HCT116 (cell line): ENCODE measurements around the gene IL3RA. TPM values are rescaled to one million over a fixed set of nuclear protein-coding genes. Genes with fewer than 3 reads are reported as not detected.

Experiments used
- ATAC-seq: fragments of 200-7000 bp; cut with Tn5 transposase; 2 replicates; pipeline ENCODE4 v1.9.1; 2020; ENCODE audit warnings: mild to moderate bottlenecking, moderate library complexity
- BruUV-seq: library from RNA; stranded (reverse); fragments of 400-500 nt; replicated peaks from 2 replicates; lab custom pipeline; 2021; lab: Mats Ljungman, UMichigan
- CTCF ChIA-PET: fragments of 300-600 bp; sonication (Branson Sonifier 250); formaldehyde crosslinking; loops from one replicate; lab custom pipeline; 2021; ENCODE audit warnings: antibody characterized with exemption; lab: Charles Lee
- POLR2A ChIA-PET: fragments of 300-600, 350-600 bp; sonication (Branson Sonifier 250); formaldehyde crosslinking; loops from one replicate; lab custom pipeline; 2021; ENCODE audit warnings: antibody characterized with exemption; lab: Charles Lee
- RAD21 ChIA-PET, 2 experiments: fragments of 300-600 bp; sonication (Branson Sonifier 250); formaldehyde crosslinking; loops; one replicate each; lab custom pipeline; 2023; ENCODE audit warnings: low total read pairs in 2 of 2; ENCODE audit not compliant: uncharacterized antibody in 2 of 2, unreplicated experiment in 2 of 2, low non-redundant PET in 1 of 2; lab: Charles Lee
- DNase-seq: peaks from one replicate; pipeline ENCODE4 v3.0.0-alpha.2; 2010; ENCODE audit warnings: low read depth, low spot score
- H2AFZ ChIP-seq: fragments of 200-600 bp; shearing (Covaris generic), sonication (generic); 2 replicates; pipeline ENCODE4 v1.6.1; 2017; ENCODE audit warnings: low read depth, mixed run types, mixed read lengths, antibody characterized with exemption, low read length; ENCODE audit not compliant: poor library complexity, severe bottlenecking
- H3K27ac ChIP-seq: 2 replicates; pipeline ENCODE4 v1.5.1; 2012; ENCODE audit warnings: low read depth, low read length
- H3K27me3 ChIP-seq: fragments of 200-600 bp; sonication (generic); 2 replicates; pipeline ENCODE4 v1.6.1; 2016; ENCODE audit warnings: mixed run types, low read length, mixed read lengths; ENCODE audit not compliant: insufficient read depth
- H3K36me3 ChIP-seq, 2 experiments: fragments of 200-500 bp in 1 of 2; fragments of 200-600 bp in 1 of 2; sonication (Bioruptor generic) in 1 of 2; sonication (generic) in 1 of 2; 2 replicates each; pipeline versions ENCODE4 v1.5.1 to v1.6.1; 2014 to 2016; ENCODE audit warnings: low read length in 2 of 2, inconsistent platforms in 1 of 2, mixed read lengths in 1 of 2, mixed run types in 1 of 2; ENCODE audit not compliant: insufficient read depth in 2 of 2, control insufficient read depth in 1 of 2
- H3K4me1 ChIP-seq, 2 experiments: fragments of 200-600 bp in 1 of 2; sonication (generic) in 1 of 2; 2 replicates each; pipeline versions ENCODE4 v1.5.1 to v1.6.1; 2012 to 2017; ENCODE audit warnings: low read length in 2 of 2, inconsistent platforms in 1 of 2, mild to moderate bottlenecking in 1 of 2, mixed read lengths in 1 of 2, mixed run types in 1 of 2, moderate library complexity in 1 of 2; ENCODE audit not compliant: insufficient read depth in 2 of 2, control insufficient read depth in 1 of 2
- H3K4me2 ChIP-seq: fragments of 200-600 bp; sonication (generic); 2 replicates; pipeline ENCODE4 v1.6.1; 2017; ENCODE audit warnings: mixed run types, low read length, mixed read lengths
- H3K4me3 ChIP-seq, 2 experiments: fragments of 200-600 bp in 1 of 2; sonication (generic) in 1 of 2; replicated peaks in 1 of 2; 2 replicates each; pipeline ENCODE4 v1.5.1; 2011 to 2016; ENCODE audit warnings: low read length in 2 of 2, control low read depth in 1 of 2, low read depth in 1 of 2, mild to moderate bottlenecking in 1 of 2, mixed read lengths in 1 of 2, mixed run types in 1 of 2
- H3K79me2 ChIP-seq: fragments of 200-600 bp; sonication (generic); 2 replicates; pipeline ENCODE4 v1.6.1; 2017; ENCODE audit warnings: mild to moderate bottlenecking, mixed run types, low read length, moderate library complexity, mixed read lengths; ENCODE audit not compliant: insufficient read depth
- H3K9ac ChIP-seq: fragments of 200-600 bp; sonication (generic); 2 replicates; pipeline ENCODE4 v1.6.1; 2016; ENCODE audit warnings: low read length, mixed read lengths
- H3K9me2 ChIP-seq: fragments of 200-600 bp; sonication (generic), shearing (Covaris generic); 2 replicates; pipeline ENCODE4 v1.6.1; 2017; ENCODE audit warnings: mixed run types, mild to moderate bottlenecking, moderate library complexity; ENCODE audit not compliant: insufficient read depth
- H3K9me3 ChIP-seq, 2 experiments: fragments of 200-500 bp in 1 of 2; fragments of 200-600 bp in 1 of 2; sonication (Bioruptor generic) in 1 of 2; sonication (generic) in 1 of 2; 2 replicates each; pipeline ENCODE4 v1.6.1; 2014 to 2017; ENCODE audit warnings: low read length in 2 of 2, mixed read lengths in 2 of 2, inconsistent platforms in 1 of 2, low read depth in 1 of 2, mild to moderate bottlenecking in 1 of 2, mixed run types in 1 of 2, moderate library complexity in 1 of 2; ENCODE audit not compliant: control insufficient read depth in 1 of 2, insufficient read depth in 1 of 2
- H4K20me1 ChIP-seq: fragments of 200-600 bp; sonication (generic), shearing (Covaris generic); 2 replicates; pipeline ENCODE4 v1.6.1; 2017; ENCODE audit warnings: mixed run types, mild to moderate bottlenecking, moderate library complexity; ENCODE audit not compliant: insufficient read depth
- EGR1 ChIP-seq: IDR thresholded peaks from 2 replicates; pipeline ENCODE4 v1.6.1; 2012; ENCODE audit warnings: low read depth
- JUND ChIP-seq: IDR thresholded peaks from 2 replicates; pipeline ENCODE4 v1.6.1; 2012
- RAD21 ChIP-seq: IDR thresholded peaks from 2 replicates; pipeline ENCODE4 v1.6.1; 2012; ENCODE audit warnings: low read depth, mild to moderate bottlenecking
- SIN3A ChIP-seq: IDR thresholded peaks from 2 replicates; pipeline ENCODE4 v1.6.1; 2012; ENCODE audit warnings: low read depth
- SRF ChIP-seq: IDR thresholded peaks from 2 replicates; pipeline ENCODE4 v1.6.1; 2012; ENCODE audit warnings: low read depth
- intact Hi-C: fragments of 100-400 bp; cut with micrococcal nuclease; formaldehyde crosslinking; loops from 2 replicates; pipeline ENCODE4 v1.10.0; 2022
- total RNA-seq: library from RNA; stranded (reverse); gene quantifications from one replicate; pipeline ENCODE4 v1.2.1, GENCODE V29; 2021; ENCODE audit not compliant: unreplicated experiment
- TF ChIP-seq, protein P1 (sequence below), 3 experiments: fragments of 200-600 bp in 1 of 3; sonication (generic) in 1 of 3; IDR thresholded peaks in 2 of 3; conservative IDR thresholded peaks in 1 of 3; 2 replicates each; pipeline ENCODE4 v1.5.1; 2012 to 2017; ENCODE audit warnings: low read depth in 2 of 3, low read length in 2 of 3, antibody characterized with exemption in 1 of 3, borderline replicate concordance in 1 of 3, control low read depth in 1 of 3, mild to moderate bottlenecking in 1 of 3, mixed read lengths in 1 of 3, mixed run types in 1 of 3, moderate library complexity in 1 of 3; ENCODE audit not compliant: insufficient read depth in 1 of 3

The IL3RA gene
- total RNA-seq, 1 experiment from 2014 or later, result not detected

DNA sequence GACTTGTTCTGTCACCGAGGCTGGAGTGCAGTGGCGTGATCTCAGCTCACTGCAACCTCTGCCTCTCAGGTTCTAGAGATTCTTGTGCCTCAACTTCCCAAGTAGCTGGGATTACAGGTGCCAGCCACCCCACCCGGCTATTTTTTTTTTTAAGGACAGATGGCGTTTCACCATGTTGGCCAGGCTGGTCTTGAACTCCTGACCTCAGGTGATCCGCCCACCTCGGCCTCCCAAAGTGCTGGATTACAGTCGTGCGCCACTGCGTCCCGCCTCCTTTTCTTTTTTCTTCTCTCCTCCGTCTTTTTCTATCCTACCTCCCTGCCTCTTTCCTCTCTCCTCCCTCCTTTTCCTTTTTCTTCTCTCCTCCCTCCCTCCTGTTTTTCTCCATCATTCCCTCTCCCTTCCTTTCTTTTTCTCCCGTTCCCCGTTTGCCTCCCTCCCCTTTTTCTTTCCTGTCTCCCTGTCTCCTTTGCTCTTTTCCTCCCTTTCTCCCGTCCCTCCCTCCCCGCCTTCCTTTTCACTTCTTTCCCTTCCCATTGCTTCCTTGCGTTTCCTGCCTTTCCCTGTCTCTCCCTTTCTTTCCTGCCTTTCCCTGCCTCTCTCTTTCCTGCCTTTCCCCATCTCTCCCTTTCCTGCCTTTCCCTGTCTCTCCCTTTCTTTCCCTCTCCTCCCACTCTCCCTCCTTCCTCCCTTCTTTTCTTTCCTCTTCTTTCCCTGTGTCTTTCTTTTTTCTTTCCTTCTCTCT lies 57.5 kb downstream of the IL3RA start:
- Histone ChIP-seq H3K27me3 (no peaks in the 10 kb centered on the region), H4K20me1 (peaks cover 4% of the 10 kb centered on the region; the same call in 1 of the 2 replicates), H3K79me2 (peaks cover 43% of the 10 kb centered on the region), H3K9me3 (no peaks in the 10 kb centered on the region), H3K36me3 (peaks cover under 1 to 22% of the 10 kb centered on the region in 2 experiments; a peak in 2 of 4 replicates), H3K4me2 (peak overlapping the region; percentile 80), H2AFZ (no peak overlapping the region), H3K4me1 (peaks cover 10 to 17% of the 10 kb centered on the region in 2 experiments; a peak in 3 of 4 replicates), H3K9me2 (no peaks in the 10 kb centered on the region), H3K9ac (peak overlapping the region; percentile 76), H3K27ac (peak overlapping the region; percentile 98), H3K4me3 (peak overlapping the region; percentile 62 to 64)
- ChIA-PET POLR2A (no interaction called here), RAD21 (no interaction called here), CTCF (no interaction called here)
- ATAC-seq, result no peak
- no TSS peak for BruUV-seq
- intact Hi-C loops, result loop anchor here (2.0 kb wide), 1 partner anchor 147 kb away; no protein-coding TSS in a partner anchor
- TF ChIP-seq EGR1 (no peak), JUND (no peak), SIN3A (no peak), SRF (no peak), RAD21 (no peak)
- TF ChIP-seq, protein P1, sequence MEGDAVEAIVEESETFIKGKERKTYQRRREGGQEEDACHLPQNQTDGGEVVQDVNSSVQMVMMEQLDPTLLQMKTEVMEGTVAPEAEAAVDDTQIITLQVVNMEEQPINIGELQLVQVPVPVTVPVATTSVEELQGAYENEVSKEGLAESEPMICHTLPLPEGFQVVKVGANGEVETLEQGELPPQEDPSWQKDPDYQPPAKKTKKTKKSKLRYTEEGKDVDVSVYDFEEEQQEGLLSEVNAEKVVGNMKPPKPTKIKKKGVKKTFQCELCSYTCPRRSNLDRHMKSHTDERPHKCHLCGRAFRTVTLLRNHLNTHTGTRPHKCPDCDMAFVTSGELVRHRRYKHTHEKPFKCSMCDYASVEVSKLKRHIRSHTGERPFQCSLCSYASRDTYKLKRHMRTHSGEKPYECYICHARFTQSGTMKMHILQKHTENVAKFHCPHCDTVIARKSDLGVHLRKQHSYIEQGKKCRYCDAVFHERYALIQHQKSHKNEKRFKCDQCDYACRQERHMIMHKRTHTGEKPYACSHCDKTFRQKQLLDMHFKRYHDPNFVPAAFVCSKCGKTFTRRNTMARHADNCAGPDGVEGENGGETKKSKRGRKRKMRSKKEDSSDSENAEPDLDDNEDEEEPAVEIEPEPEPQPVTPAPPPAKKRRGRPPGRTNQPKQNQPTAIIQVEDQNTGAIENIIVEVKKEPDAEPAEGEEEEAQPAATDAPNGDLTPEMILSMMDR (IDR thresholded peaks at IDR 0.05 in 2 of 3, conservative IDR thresholded peaks at IDR 0.05 in 1 of 3; ENCODE audit: borderline replicate concordance in 1 of 3, insufficient read depth in 1 of 3, low read depth in 2 of 3, low read length in 2 of 3), result no peak
- DNase-seq, result no peak
